Testis (tissue), 3 donors: Measurements from ENCODE around the gene SH3BP1. TPM values are rescaled to one million over a fixed set of nuclear protein-coding genes. Genes with fewer than 3 reads are reported as not detected.

Experiments
- DNase-seq: peaks from one replicate; pipeline ENCODE4 v3.0.0-alpha.2; 2019
- H3K27ac ChIP-seq, 2 donors: fragments of 200-600 bp; sonication (generic); one replicate each; pipeline ENCODE4 v1.5.1; 2019
- H3K27me3 ChIP-seq: fragments of 200-600 bp; sonication (generic); one replicate; pipeline ENCODE4 v1.5.1; 2019
- H3K36me3 ChIP-seq: fragments of 200-600 bp; sonication (generic); one replicate; pipeline ENCODE4 v1.5.1; 2017; ENCODE audit warnings: low read depth; ENCODE audit errors: missing control alignments
- H3K4me1 ChIP-seq: fragments of 200-600 bp; sonication (generic); one replicate; pipeline ENCODE4 v1.5.1; 2019
- H3K4me3 ChIP-seq, 2 donors: fragments of 200-600 bp; sonication (generic); one replicate each; pipeline ENCODE4 v1.5.1; 2017 to 2019
- H3K9me3 ChIP-seq: fragments of 200-600 bp; sonication (generic); one replicate; pipeline ENCODE4 v1.5.1; 2017
- POLR2A ChIP-seq: fragments of 450-650 bp; IDR thresholded peaks from one replicate; pipeline ENCODE4 v1.6.1; 2017; ENCODE audit warnings: antibody characterized with exemption, mild to moderate bottlenecking, moderate library complexity
- WGBS, 2 donors: methylation state at CpG; one replicate each; pipeline ENCODE4 v1.1.5; 2018; 5-methylcytosine and 5-hydroxymethylcytosine counted together
- intact Hi-C: fragments of 100-400 bp; cut with DNase I; formaldehyde crosslinking; loops from one replicate; pipeline ENCODE4 v1.15.1; 2023; ENCODE audit warnings: low total_unique reads
- polyA plus RNA-seq: library from polyadenylated mRNA; stranded (reverse); fragments of 350-450 nt; fragmentation: Illumina TruSeq; extraction: RNeasy Lipid Tissue Mini Kit (QIAGEN cat#74804); gene quantifications from one replicate; pipeline ENCODE4 v1.2.3, GENCODE V29; 2014; ENCODE audit warnings: low read depth, low replicate concordance; ENCODE audit not compliant: insufficient read depth
- total RNA-seq, 2 donors: library from RNA; depleted of rRNA; stranded (reverse); fragments of >200 nt; gene quantifications; one replicate each; pipeline ENCODE4 v1.2.3, GENCODE V29; 2016
- TF ChIP-seq, protein P1 (sequence below), 3 experiments: fragments of 450-650 bp in 2 of 3; fragments of 200-600 bp in 1 of 3; sonication (generic) in 1 of 3; IDR thresholded peaks; one replicate each; pipeline ENCODE4 v1.5.1; 2016 to 2019; ENCODE audit warnings: antibody characterized with exemption in 3 of 3, mild to moderate bottlenecking in 2 of 3, moderate library complexity in 1 of 3

The SH3BP1 gene
- total and polyA plus RNA-seq, 3 donors from 2014 or later = 11.9 to 23.6 (median 15.7) TPM

DNA sequence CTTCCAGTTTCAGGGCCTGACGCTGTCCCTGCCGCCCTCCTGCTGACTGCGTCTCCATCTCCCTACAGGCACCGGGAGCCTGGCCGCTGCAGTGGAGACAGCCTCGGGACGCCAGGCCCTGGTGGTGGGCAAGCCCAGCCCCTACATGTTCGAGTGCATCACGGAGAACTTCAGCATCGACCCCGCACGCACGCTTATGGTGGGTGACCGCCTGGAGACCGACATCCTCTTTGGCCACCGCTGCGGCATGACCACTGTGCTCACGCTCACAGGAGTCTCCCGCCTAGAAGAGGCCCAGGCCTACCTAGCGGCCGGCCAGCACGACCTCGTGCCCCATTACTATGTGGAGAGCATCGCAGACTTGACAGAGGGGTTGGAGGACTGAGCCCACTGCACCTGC is 26.0 kb downstream of the SH3BP1 start:
- DNase-seq = no peak
- no peak for TF ChIP-seq POLR2A
- TF ChIP-seq, protein P1, sequence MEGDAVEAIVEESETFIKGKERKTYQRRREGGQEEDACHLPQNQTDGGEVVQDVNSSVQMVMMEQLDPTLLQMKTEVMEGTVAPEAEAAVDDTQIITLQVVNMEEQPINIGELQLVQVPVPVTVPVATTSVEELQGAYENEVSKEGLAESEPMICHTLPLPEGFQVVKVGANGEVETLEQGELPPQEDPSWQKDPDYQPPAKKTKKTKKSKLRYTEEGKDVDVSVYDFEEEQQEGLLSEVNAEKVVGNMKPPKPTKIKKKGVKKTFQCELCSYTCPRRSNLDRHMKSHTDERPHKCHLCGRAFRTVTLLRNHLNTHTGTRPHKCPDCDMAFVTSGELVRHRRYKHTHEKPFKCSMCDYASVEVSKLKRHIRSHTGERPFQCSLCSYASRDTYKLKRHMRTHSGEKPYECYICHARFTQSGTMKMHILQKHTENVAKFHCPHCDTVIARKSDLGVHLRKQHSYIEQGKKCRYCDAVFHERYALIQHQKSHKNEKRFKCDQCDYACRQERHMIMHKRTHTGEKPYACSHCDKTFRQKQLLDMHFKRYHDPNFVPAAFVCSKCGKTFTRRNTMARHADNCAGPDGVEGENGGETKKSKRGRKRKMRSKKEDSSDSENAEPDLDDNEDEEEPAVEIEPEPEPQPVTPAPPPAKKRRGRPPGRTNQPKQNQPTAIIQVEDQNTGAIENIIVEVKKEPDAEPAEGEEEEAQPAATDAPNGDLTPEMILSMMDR (IDR thresholded peaks at IDR 0.05) = no peak
- intact Hi-C loops = loop anchor here (10.0 kb wide), 1 partner anchor 129 kb away; no protein-coding TSS in a partner anchor
- H3K9me3 ChIP-seq = no peaks in the 10 kb centered on the region
- 74 to 91% methylated on average over 21 to 24 of the region's 24 CpGs for WGBS, 2 donors
- H3K36me3 ChIP-seq = no peaks in the 10 kb centered on the region
- H3K27me3 ChIP-seq = no peaks in the 10 kb centered on the region
- H3K4me3 ChIP-seq = no peak overlapping the region
- peaks cover 27% of the 10 kb centered on the region for H3K4me1 ChIP-seq
- H3K27ac ChIP-seq = peak overlapping the region; percentile 2 to 69

DNA sequence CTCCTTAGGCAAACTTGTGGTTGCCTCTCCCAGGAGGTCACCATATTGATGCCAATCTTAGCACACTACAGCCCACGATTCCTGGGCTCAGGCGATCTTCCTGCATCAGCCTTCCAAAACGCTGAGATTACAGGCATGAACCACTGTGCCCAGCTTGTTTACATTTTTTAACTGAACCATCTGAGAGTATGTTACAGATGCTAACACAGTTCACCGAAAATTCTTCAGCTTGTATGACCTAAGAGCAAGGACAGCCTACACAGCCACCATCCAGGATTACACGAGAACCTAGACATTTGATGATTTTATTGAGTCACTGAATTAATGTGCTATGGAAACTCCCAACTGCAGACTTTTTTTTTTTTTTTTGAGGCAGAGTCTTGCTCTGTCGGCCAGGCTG is 30.1 kb downstream of the SH3BP1 start:
- TF ChIP-seq POLR2A = no peak
- TF ChIP-seq, protein P1 (IDR thresholded peaks at IDR 0.05) = no peak
- peaks cover 12% of the 10 kb centered on the region for H3K4me1 ChIP-seq
- intact Hi-C loops = loop anchor here (10.0 kb wide), 1 partner anchor 125 kb away; no protein-coding TSS in a partner anchor
- H3K4me3 ChIP-seq = no peak overlapping the region
- H3K27ac ChIP-seq = no peak overlapping the region
- H3K27me3 ChIP-seq = no peaks in the 10 kb centered on the region
- H3K36me3 ChIP-seq = no peaks in the 10 kb centered on the region
- no peak for DNase-seq
- 84 to 87% methylated on average over 6 of the region's 6 CpGs for WGBS, 2 donors
- no peaks in the 10 kb centered on the region for H3K9me3 ChIP-seq

DNA sequence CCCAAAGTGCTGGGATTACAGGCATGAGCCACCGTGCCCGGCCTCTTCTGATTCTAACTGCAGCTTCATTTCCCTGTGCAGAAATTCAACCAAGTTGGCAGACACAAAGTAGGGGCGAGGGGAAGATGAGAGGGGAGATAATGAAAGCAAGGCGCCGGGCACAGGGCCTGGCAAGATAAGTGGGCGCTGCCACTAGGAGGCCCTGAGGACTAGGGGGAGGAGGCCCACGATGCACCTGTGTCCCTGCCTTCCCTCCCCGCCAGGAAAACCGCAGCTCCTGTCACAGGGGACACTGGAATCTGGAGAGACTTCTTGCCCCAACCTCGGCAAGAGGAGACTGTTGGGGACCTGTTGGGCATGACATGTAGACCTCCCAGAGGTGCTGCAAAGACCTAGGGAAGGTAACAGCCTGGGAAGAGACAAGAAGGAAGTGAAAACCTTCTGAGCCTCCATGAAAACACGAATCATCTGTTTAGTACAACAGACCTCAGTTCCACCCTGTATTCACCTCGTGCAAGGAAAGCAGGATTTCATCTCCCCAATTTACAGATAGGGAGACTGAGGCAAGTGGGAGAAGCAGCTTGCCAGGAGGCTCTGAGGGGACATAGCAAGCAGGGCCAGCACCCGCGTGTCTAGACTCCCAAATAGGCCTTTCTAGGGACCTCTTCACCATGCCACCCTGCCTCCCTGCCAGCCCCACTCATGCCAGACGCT is 32.9 kb downstream of the SH3BP1 start:
- Histone ChIP-seq H3K27me3 (no peaks in the 10 kb centered on the region), H3K36me3 (no peaks in the 10 kb centered on the region), H3K4me3 (no peak overlapping the region), H3K27ac (no peak overlapping the region), H3K9me3 (no peaks in the 10 kb centered on the region), H3K4me1 (peaks cover 18% of the 10 kb centered on the region)
- WGBS, 2 donors = 73 to 87% methylated on average over 13 to 15 of the region's 15 CpGs
- DNase-seq = no peak
- no peak for TF ChIP-seq POLR2A
- TF ChIP-seq, protein P1 (IDR thresholded peaks at IDR 0.05) = no peak
- intact Hi-C loops = no loop called here

DNA sequence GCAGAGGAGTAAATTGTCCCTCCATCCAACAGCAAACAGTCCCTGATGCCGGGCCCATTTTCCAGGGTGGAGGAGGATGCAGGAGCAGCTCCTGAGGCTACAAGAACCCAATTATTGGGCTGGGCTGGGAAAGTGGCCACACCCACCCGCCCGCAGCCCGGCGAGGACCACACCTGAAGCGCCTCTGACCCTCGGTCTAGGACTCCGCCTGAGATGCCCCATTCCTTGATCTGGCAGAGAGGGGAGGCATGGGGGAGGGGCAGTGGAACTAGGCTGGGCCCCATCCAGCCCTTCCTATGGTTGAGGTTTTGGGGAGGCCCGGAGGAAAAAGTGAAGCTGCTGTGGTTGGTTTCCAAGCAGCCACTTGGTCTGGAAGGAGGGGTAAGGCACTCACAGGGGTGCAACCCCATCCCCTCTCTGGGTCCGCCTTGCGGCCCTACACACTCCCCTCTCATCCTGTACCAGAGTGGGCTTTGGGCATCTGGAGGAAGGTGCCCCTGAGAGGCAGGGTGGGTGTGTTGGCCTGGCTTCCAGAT is 33.5 kb downstream of the SH3BP1 start:
- DNase-seq = no peak
- Histone ChIP-seq H3K27ac (no peak overlapping the region), H3K9me3 (no peaks in the 10 kb centered on the region), H3K4me3 (no peak overlapping the region), H3K36me3 (no peaks in the 10 kb centered on the region), H3K27me3 (no peaks in the 10 kb centered on the region), H3K4me1 (peaks cover 25% of the 10 kb centered on the region)
- TF ChIP-seq, protein P1 (IDR thresholded peaks at IDR 0.05) = no peak
- no peak for TF ChIP-seq POLR2A
- 85 to 100% methylated on average over 2 to 11 of the region's 11 CpGs for WGBS, 2 donors
- intact Hi-C loops = no loop called here

DNA sequence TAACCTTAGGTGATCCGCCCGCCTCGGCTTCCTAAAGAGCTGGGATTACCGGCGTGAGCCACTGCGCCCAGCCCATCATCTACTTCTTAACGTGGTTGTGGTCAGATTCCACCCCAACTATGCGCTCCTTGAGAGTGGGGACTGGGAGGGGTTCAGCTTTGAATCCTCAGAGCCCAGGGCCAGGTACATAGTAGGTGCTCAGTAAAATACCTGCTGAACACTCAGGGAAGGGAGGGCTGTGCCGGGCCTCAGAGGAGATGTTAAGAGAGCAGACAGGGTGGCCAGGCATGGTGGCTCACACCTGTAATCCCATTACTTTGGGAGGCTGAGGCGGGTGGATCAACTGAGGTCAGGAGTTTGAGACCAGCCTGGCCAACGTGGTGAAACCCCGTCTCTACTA is 34.8 kb downstream of the SH3BP1 start:
- peaks cover 30% of the 10 kb centered on the region for H3K4me1 ChIP-seq
- H3K4me3 ChIP-seq = no peak overlapping the region
- H3K9me3 ChIP-seq = no peaks in the 10 kb centered on the region
- TF ChIP-seq, protein P1 (IDR thresholded peaks at IDR 0.05) = no peak
- no peak for TF ChIP-seq POLR2A
- WGBS, 2 donors = 80 to 84% methylated on average over 11 to 12 of the region's 12 CpGs
- intact Hi-C loops = no loop called here
- DNase-seq = no peak
- H3K36me3 ChIP-seq = no peaks in the 10 kb centered on the region
- H3K27ac ChIP-seq = peak overlapping the region; percentile 88 to 92
- H3K27me3 ChIP-seq = no peaks in the 10 kb centered on the region
